Colonic mucosa (tissue), 4 donors: ENCODE results near the gene SPNS1. TPM values are rescaled to one million over a fixed set of nuclear protein-coding genes. Genes with fewer than 3 reads are reported as not detected.
"Not testable (repeated sequence)": the region's sequence is repeated elsewhere in the genome, so short reads cannot be mapped to it uniquely, and the experiment has no call there.

ENCODE experiments used
- DNase-seq: peaks from one replicate; pipeline ENCODE4 v3.0.0-alpha.2; 2020
- H3K27ac ChIP-seq: fragments of 200-600 bp; one replicate; pipeline ENCODE4 v1.8.0; 2021
- H3K27me3 ChIP-seq: fragments of 200-600 bp; one replicate; pipeline ENCODE4 v1.8.0; 2021
- H3K36me3 ChIP-seq: fragments of 200-600 bp; one replicate; pipeline ENCODE4 v1.8.0; 2021
- H3K4me1 ChIP-seq: fragments of 200-600 bp; one replicate; pipeline ENCODE4 v1.8.0; 2021; ENCODE audit warnings: mild to moderate bottlenecking
- H3K4me3 ChIP-seq: fragments of 200-600 bp; one replicate; pipeline ENCODE4 v1.8.0; 2021
- H3K9ac ChIP-seq, 2 donors: one replicate each; pipeline ENCODE4 v1.7.0; 2013; ENCODE audit warnings: control low read depth in 2 of 2, low read depth in 2 of 2, low read length in 2 of 2
- H3K9me3 ChIP-seq: fragments of 200-600 bp; one replicate; pipeline ENCODE4 v1.8.0; 2021
- intact Hi-C: fragments of 100-400 bp; cut with DNase I; formaldehyde crosslinking; loops from one replicate; pipeline ENCODE4 v1.14.1; 2022
- total RNA-seq, 2 donors: library from RNA; stranded (reverse); fragmentation: NEBNext Ultra II Directional in 1 of 2; extraction: Animal tissue kit (Norgen Biotek cat#: 25700) in 1 of 2; gene quantifications; one replicate each; pipeline ENCODE4 v1.2.1, GENCODE V29; 2021
- TF ChIP-seq, protein P1 (sequence below): fragments of 200-600 bp; IDR thresholded peaks from one replicate; pipeline ENCODE4 v1.8.0; 2022; ENCODE audit warnings: antibody characterized with exemption, mild to moderate bottlenecking
- donor health status: healthy.
- donor health status: DM: no; HTN: no; CAD: no.
- donor health status: DM: no; HTN: no; CAD: no.

The SPNS1 gene
- total RNA-seq, 2 donors from 2014 or later = 30.3 to 56.3 TPM

- Histone ChIP-seq H3K36me3 (no peaks in the 10 kb centered on the region), H3K4me1 (peaks cover 8% of the 10 kb centered on the region), H3K27ac (no peak overlapping the region), H3K9me3 (no peaks in the 10 kb centered on the region), H3K9ac (no peak overlapping the region), H3K27me3 (no peaks in the 10 kb centered on the region), H3K4me3 (no peak overlapping the region)
- intact Hi-C loops = no loop called here
- TF ChIP-seq, protein P1, sequence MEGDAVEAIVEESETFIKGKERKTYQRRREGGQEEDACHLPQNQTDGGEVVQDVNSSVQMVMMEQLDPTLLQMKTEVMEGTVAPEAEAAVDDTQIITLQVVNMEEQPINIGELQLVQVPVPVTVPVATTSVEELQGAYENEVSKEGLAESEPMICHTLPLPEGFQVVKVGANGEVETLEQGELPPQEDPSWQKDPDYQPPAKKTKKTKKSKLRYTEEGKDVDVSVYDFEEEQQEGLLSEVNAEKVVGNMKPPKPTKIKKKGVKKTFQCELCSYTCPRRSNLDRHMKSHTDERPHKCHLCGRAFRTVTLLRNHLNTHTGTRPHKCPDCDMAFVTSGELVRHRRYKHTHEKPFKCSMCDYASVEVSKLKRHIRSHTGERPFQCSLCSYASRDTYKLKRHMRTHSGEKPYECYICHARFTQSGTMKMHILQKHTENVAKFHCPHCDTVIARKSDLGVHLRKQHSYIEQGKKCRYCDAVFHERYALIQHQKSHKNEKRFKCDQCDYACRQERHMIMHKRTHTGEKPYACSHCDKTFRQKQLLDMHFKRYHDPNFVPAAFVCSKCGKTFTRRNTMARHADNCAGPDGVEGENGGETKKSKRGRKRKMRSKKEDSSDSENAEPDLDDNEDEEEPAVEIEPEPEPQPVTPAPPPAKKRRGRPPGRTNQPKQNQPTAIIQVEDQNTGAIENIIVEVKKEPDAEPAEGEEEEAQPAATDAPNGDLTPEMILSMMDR = peak; percentile 49
- peak; percentile 28 for DNase-seq
These were observed 3.4 kb downstream of the SPNS1 start for GRCh38 chr16:28977703-28978662.

- DNase-seq, H3K27ac ChIP-seq, H3K4me3 ChIP-seq, H3K9me3 ChIP-seq, H3K36me3 ChIP-seq, H3K27me3 ChIP-seq, H3K4me1 ChIP-seq, H3K9ac ChIP-seq, intact Hi-C loops: not testable (repeated sequence)
These were observed 5.8 kb downstream of the SPNS1 start for GRCh38 chr16:28980330-28980729.

- Histone ChIP-seq H3K36me3 (no peaks in the 10 kb centered on the region), H3K9ac (no peak overlapping the region), H3K27me3 (no peaks in the 10 kb centered on the region), H3K4me3 (no peak overlapping the region), H3K9me3 (no peaks in the 10 kb centered on the region), H3K27ac (no peak overlapping the region), H3K4me1 (peaks cover 1% of the 10 kb centered on the region)
- DNase-seq = no peak
- intact Hi-C loops = no loop called here
- TF ChIP-seq, protein P1 = no peak
These were observed 6.4 kb downstream of the SPNS1 start for GRCh38 chr16:28980929-28981328.

DNA sequence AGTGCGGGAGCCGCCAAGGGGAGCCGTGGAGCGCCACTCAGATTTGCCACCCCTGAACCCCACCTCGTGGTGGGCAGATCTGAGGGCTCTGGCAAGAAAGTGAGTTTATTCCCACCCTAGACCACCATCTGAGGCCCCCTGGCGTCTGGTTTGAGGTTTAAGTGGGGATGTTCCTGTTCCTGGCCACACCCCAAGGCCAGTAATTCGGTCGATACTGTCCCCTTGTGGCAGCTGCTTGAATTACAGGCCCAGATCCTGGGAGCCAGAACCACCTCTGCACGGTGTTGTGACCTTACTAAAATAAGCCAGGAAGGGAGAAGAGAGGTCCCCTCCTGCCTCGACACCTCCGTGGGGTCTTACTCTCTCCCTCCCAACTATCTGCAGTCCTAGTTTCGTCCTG, 6.9 kb downstream of the SPNS1 start:
- Histone ChIP-seq H3K27ac (no peak overlapping the region), H3K36me3 (no peaks in the 10 kb centered on the region), H3K9ac (no peak overlapping the region), H3K4me3 (no peak overlapping the region), H3K9me3 (no peaks in the 10 kb centered on the region), H3K4me1 (no peaks in the 10 kb centered on the region), H3K27me3 (no peaks in the 10 kb centered on the region)
- peak; percentile 52 for DNase-seq
- intact Hi-C loops = no loop called here
- TF ChIP-seq, protein P1 = peak; percentile 28

DNA sequence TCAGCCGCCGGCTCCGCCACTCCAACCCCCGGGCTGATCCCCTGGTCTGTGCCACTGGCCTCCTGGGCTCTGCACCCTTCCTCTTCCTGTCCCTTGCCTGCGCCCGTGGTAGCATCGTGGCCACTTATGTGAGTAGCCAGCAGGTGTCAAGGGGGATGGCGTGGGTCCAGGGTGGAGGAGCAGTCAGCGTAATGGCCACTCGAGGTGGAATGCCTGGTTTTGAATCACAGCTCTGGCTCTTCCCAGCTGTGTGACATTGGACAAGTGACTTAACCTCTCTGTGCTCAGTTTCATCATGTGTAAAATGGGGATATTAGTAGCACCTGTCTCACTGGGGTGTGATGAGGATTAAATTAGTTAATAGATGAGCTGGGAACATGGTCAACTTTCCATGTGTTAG, 7.8 kb downstream of the SPNS1 start:
- Histone ChIP-seq H3K9ac (no peak overlapping the region), H3K27ac (no peak overlapping the region), H3K9me3 (no peaks in the 10 kb centered on the region), H3K4me1 (no peaks in the 10 kb centered on the region), H3K27me3 (no peaks in the 10 kb centered on the region), H3K4me3 (no peak overlapping the region), H3K36me3 (no peaks in the 10 kb centered on the region)
- no peak for DNase-seq
- intact Hi-C loops = no loop called here
- TF ChIP-seq, protein P1 = no peak

DNA sequence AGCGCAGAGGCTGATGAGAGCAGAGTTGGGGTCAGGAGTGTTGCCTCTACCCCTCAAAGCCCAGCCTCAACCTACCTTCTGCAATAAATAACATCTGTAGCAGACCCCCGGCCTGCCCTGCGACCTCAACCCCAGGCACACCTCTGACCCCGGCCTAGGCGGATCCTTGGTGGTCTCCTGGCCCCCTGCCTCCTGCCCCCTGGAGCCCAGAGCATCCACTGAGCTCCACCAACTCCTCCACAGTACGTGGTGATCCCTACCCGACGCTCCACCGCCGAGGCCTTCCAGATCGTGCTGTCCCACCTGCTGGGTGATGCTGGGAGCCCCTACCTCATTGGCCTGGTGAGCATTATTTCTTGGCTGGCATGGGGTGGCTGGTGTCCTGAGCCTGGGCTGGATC, 8.4 kb downstream of the SPNS1 start:
- Histone ChIP-seq H3K36me3 (no peaks in the 10 kb centered on the region), H3K9me3 (no peaks in the 10 kb centered on the region), H3K4me3 (no peak overlapping the region), H3K27ac (no peak overlapping the region), H3K27me3 (no peaks in the 10 kb centered on the region), H3K4me1 (no peaks in the 10 kb centered on the region), H3K9ac (no peak overlapping the region)
- TF ChIP-seq, protein P1 = no peak
- intact Hi-C loops = no loop called here
- DNase-seq = no peak
